NCI-H2107 treated with DMSO at 0.1 percent for 48 hours (cell line): ENCODE data around the gene PCDHB2.
"Not testable (repeated sequence)": the region's sequence is repeated elsewhere in the genome, so short reads cannot be mapped to it uniquely, and the experiment has no call there.

ENCODE experiments used
- DNase-seq: peaks from one replicate; lab custom pipeline; 2025; ENCODE audit not compliant: unreplicated experiment; lab: John Stamatoyannopoulos, UW

Gene PCDHB2

GRCh38 chr5:141094481-141095262 lies at the start of gene PCDHB2:
Gene PCDHB2 (plus strand): TSS chr5:141094615. CDS start chr5:141094791, 176 bp downstream.
- DNase-seq: no peak

GRCh38 chr5:141050622-141051520 lies 43.5 kb upstream of the PCDHB2 start, which contains the start of gene PCDHB1:
Gene PCDHB1 (plus strand): TSS chr5:141051374. CDS start chr5:141051471, 97 bp downstream.
- peak; percentile 36 for DNase-seq

- peak; percentile 39 for DNase-seq
Observed at GRCh38 chr5:141051521-141051866, 42.9 kb upstream of the PCDHB2 start.

- no peak for DNase-seq
Observed at GRCh38 chr5:141077826-141078225, 16.6 kb upstream of the PCDHB2 start.

- no peak for DNase-seq
Observed at GRCh38 chr5:141082228-141082627, 12.2 kb upstream of the PCDHB2 start.

- DNase-seq: no peak
Observed at GRCh38 chr5:141084487-141084989, 9.9 kb upstream of the PCDHB2 start.

GRCh38 chr5:141095263-141095641 lies 837 bp downstream of the PCDHB2 start:
- no peak for DNase-seq

GRCh38 chr5:141096181-141096580 lies 1.8 kb downstream of the PCDHB2 start:
- DNase-seq: not testable (repeated sequence)

- DNase-seq: not testable (repeated sequence)
Observed at GRCh38 chr5:141096586-141096985, 2.2 kb downstream of the PCDHB2 start.

GRCh38 chr5:141100243-141100805 lies 5.9 kb downstream of the PCDHB2 start, which contains the start of gene PCDHB3:
Gene PCDHB3 (plus strand): TSS chr5:141100473. CDS start chr5:141100650, 177 bp downstream.
- DNase-seq: peak; percentile 65

GRCh38 chr5:141101059-141101458 lies 6.6 kb downstream of the PCDHB2 start:
- DNase-seq: no peak

- not testable (repeated sequence) for DNase-seq
Observed at GRCh38 chr5:141102070-141102469, 7.7 kb downstream of the PCDHB2 start.

- not testable (repeated sequence) for DNase-seq
Observed at GRCh38 chr5:141102471-141102870, 8.1 kb downstream of the PCDHB2 start.

- DNase-seq: no peak
Observed at GRCh38 chr5:141105350-141105749, 10.9 kb downstream of the PCDHB2 start.

GRCh38 chr5:141119250-141119649 lies 24.8 kb downstream of the PCDHB2 start:
- DNase-seq: no peak

- no peak for DNase-seq
Observed at GRCh38 chr5:141121563-141121962, 27.1 kb downstream of the PCDHB2 start, which contains the start of gene PCDHB4. Gene PCDHB4 (plus strand): TSS chr5:141121818. CDS start chr5:141121999, 181 bp downstream.

GRCh38 chr5:141121985-141122384 lies 27.6 kb downstream of the PCDHB2 start:
- no peak for DNase-seq

GRCh38 chr5:141123396-141124135 lies 29.2 kb downstream of the PCDHB2 start:
- DNase-seq: not testable (repeated sequence)

GRCh38 chr5:141127305-141127704 lies 32.9 kb downstream of the PCDHB2 start:
- no peak for DNase-seq

GRCh38 chr5:141135030-141135717 lies 40.8 kb downstream of the PCDHB2 start, which contains the start of gene PCDHB5:
Gene PCDHB5 (plus strand): TSS chr5:141135206. CDS start chr5:141135435, 229 bp downstream.
- no peak for DNase-seq
